Gastroesophageal sphincter (tissue), 4 donors: ENCODE measurements around the gene BIVM. TPM values are rescaled to one million over a fixed set of nuclear protein-coding genes. Genes with fewer than 3 reads are reported as not detected.

Experiments used
- ATAC-seq: fragments of 150-250 bp; one replicate; pipeline ENCODE4 v1.9.1; 2016; ENCODE audit warnings: mild to moderate bottlenecking, moderate library complexity
- H3K27ac ChIP-seq, 4 donors: fragments of 200-600 bp; sonication (generic) in 3 of 4; 1 replicate in 3 of 4; 2 replicates in 1 of 4; pipeline ENCODE4 v1.5.1; 2016 to 2019
- H3K27me3 ChIP-seq: fragments of 200-600 bp; sonication (generic); one replicate; pipeline ENCODE4 v1.5.1; 2019
- H3K36me3 ChIP-seq, 2 donors: fragments of 200-600 bp; sonication (generic); one replicate each; pipeline ENCODE4 v1.5.1; 2019; ENCODE audit warnings: control low read depth in 1 of 2
- H3K4me1 ChIP-seq, 3 donors: fragments of 200-600 bp; sonication (generic); 1 replicate in 2 of 3; 2 replicates in 1 of 3; pipeline ENCODE4 v1.5.1; 2016 to 2019; ENCODE audit warnings: control low read depth in 2 of 3
- H3K4me3 ChIP-seq, 2 donors: fragments of 200-600 bp; sonication (generic); one replicate each; pipeline ENCODE4 v1.5.1; 2019; ENCODE audit warnings: mild to moderate bottlenecking in 1 of 2, moderate library complexity in 1 of 2
- H3K9me3 ChIP-seq, 3 donors: fragments of 200-600 bp; sonication (generic); one replicate each; pipeline ENCODE4 v1.5.1; 2017 to 2019; ENCODE audit warnings: control low read depth in 2 of 3
- CTCF ChIP-seq, 4 experiments: fragments of 200-600 bp in 2 of 4; fragments of 450-650 bp in 2 of 4; sonication (generic) in 1 of 4; IDR thresholded peaks; one replicate each; pipeline ENCODE4 v1.5.1; 2017 to 2019; ENCODE audit warnings: antibody characterized with exemption in 4 of 4, mild to moderate bottlenecking in 2 of 4, moderate library complexity in 2 of 4
- EP300 ChIP-seq: sonication (generic); formaldehyde crosslinking; IDR thresholded peaks from one replicate; pipeline ENCODE4 v1.6.1; 2017; ENCODE audit warnings: antibody characterized with exemption, mild to moderate bottlenecking
- POLR2A ChIP-seq, 2 donors: fragments of 450-650 bp; IDR thresholded peaks; one replicate each; pipeline ENCODE4 v1.6.1; 2017; ENCODE audit warnings: antibody characterized with exemption in 2 of 2, mild to moderate bottlenecking in 2 of 2, moderate library complexity in 1 of 2
- POLR2AphosphoS5 ChIP-seq: sonication (generic); formaldehyde crosslinking; IDR thresholded peaks from one replicate; pipeline ENCODE4 v1.6.1; 2017; ENCODE audit warnings: antibody characterized with exemption
- WGBS, 2 donors: methylation state at CpG; one replicate each; pipeline ENCODE4 v1.1.5; 2018; ENCODE audit warnings: low coverage in 1 of 2; 5-methylcytosine and 5-hydroxymethylcytosine counted together
- total RNA-seq, 4 donors: library from RNA; depleted of rRNA; stranded (reverse); fragments of >200 nt; gene quantifications; one replicate each; pipeline ENCODE4 v1.1.0, GENCODE V29; 2016

Gene BIVM
- total RNA-seq, 4 donors from 2014 or later: 8.7 to 19.6 (median 15.8) TPM

GRCh38 chr13:102800145-102801041 is 1.5 kb downstream of the BIVM start:
- H3K4me1 ChIP-seq: peaks cover 0 to 47% (median 7%) of the 10 kb centered on the region in 3 donors
- H3K27ac ChIP-seq: peak overlapping the region; percentile 36 to 91 (median 90)
- H3K4me3 ChIP-seq: peak overlapping the region; percentile 63 to 91
- 3 to 17% methylated on average over 2 to 10 of the region's 81 CpGs for WGBS, 2 donors
- H3K9me3 ChIP-seq: no peaks in the 10 kb centered on the region
- H3K36me3 ChIP-seq: peaks cover 0 to 6% of the 10 kb centered on the region in 2 donors
- peak; percentile 79 for ATAC-seq
- no peaks in the 10 kb centered on the region for H3K27me3 ChIP-seq
- TF ChIP-seq POLR2AphosphoS5 (peak; percentile 46), EP300 (no peak), POLR2A (IDR thresholded peaks at IDR 0.05) (peak; percentile 27 to 32), CTCF (IDR thresholded peaks at IDR 0.05) (peak; percentile 54 to 87 (median 66))

GRCh38 chr13:102805680-102806079 is 6.8 kb downstream of the BIVM start:
- ATAC-seq: no peak
- no peaks in the 10 kb centered on the region for H3K27me3 ChIP-seq
- WGBS, 2 donors: 91 to 94% methylated on average over 3 of the region's 3 CpGs
- H3K27ac ChIP-seq: no peak overlapping the region
- no peaks in the 10 kb centered on the region for H3K9me3 ChIP-seq
- H3K4me3 ChIP-seq: no peak overlapping the region
- peaks cover 0 to 13% of the 10 kb centered on the region in 2 donors for H3K36me3 ChIP-seq
- TF ChIP-seq POLR2A (IDR thresholded peaks at IDR 0.05) (no peak), EP300 (no peak), POLR2AphosphoS5 (no peak), CTCF (IDR thresholded peaks at IDR 0.05) (no peak)
- H3K4me1 ChIP-seq: peaks cover 0 to 20% (median 0%) of the 10 kb centered on the region in 3 donors

- Histone ChIP-seq H3K36me3 (peaks cover 0 to 26% of the 10 kb centered on the region in 2 donors), H3K27me3 (no peaks in the 10 kb centered on the region), H3K9me3 (peaks cover 0 to 9% (median 0%) of the 10 kb centered on the region in 3 donors), H3K27ac (no peak overlapping the region), H3K4me1 (peaks cover 0 to 3% (median 0%) of the 10 kb centered on the region in 3 donors), H3K4me3 (no peak overlapping the region)
- TF ChIP-seq EP300: no peak
- no peak for TF ChIP-seq POLR2AphosphoS5
- TF ChIP-seq CTCF (IDR thresholded peaks at IDR 0.05): no peak
- TF ChIP-seq POLR2A (IDR thresholded peaks at IDR 0.05): no peak
- 96 to 100% methylated on average over 3 of the region's 3 CpGs for WGBS, 2 donors
- ATAC-seq: no peak
Observed at GRCh38 chr13:102807699-102808098, 8.8 kb downstream of the BIVM start.

- Histone ChIP-seq H3K4me1 (peaks cover 0 to 7% (median 0%) of the 10 kb centered on the region in 3 donors), H3K9me3 (peaks cover 0 to 9% (median 0%) of the 10 kb centered on the region in 3 donors), H3K27me3 (no peaks in the 10 kb centered on the region), H3K4me3 (no peak overlapping the region), H3K36me3 (peaks cover 0 to 35% of the 10 kb centered on the region in 2 donors), H3K27ac (no peak overlapping the region)
- no peak for ATAC-seq
- no peak for TF ChIP-seq CTCF (IDR thresholded peaks at IDR 0.05)
- no peak for TF ChIP-seq EP300
- TF ChIP-seq POLR2AphosphoS5: no peak
- no peak for TF ChIP-seq POLR2A (IDR thresholded peaks at IDR 0.05)
Observed at GRCh38 chr13:102812611-102813287, 13.8 kb downstream of the BIVM start.
